GM12874 (cell line): ENCODE measurements around the gene ANGPTL2.

Source experiments
- TF ChIP-seq, protein P1 (sequence below): IDR thresholded peaks from 2 replicates; pipeline ENCODE4 v1.5.1; 2011; ENCODE audit warnings: low read depth, mild to moderate bottlenecking, control low read depth, low read length, moderate library complexity; ENCODE audit not compliant: insufficient read depth

Gene ANGPTL2

DNA sequence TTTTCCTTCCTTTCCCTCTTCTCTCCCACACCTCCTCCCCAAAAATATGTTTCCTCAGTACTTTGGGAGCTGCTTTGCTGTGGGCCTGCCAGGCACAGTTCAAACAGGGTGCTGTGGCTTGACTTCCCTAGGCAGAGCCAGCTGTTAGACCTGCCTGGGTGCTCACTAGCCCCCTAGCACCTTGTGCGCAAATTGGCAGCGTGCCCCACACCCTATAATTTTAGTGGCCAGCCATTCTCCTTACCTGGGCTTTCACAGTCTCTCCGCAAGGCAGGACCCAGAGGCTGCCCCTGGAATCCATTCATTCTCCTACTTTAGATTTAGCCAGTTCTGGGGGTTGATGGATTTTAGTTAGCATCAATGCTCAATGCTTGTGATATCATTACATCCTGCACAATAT, 72.3 kb downstream of the ANGPTL2 start:
- TF ChIP-seq, protein P1, sequence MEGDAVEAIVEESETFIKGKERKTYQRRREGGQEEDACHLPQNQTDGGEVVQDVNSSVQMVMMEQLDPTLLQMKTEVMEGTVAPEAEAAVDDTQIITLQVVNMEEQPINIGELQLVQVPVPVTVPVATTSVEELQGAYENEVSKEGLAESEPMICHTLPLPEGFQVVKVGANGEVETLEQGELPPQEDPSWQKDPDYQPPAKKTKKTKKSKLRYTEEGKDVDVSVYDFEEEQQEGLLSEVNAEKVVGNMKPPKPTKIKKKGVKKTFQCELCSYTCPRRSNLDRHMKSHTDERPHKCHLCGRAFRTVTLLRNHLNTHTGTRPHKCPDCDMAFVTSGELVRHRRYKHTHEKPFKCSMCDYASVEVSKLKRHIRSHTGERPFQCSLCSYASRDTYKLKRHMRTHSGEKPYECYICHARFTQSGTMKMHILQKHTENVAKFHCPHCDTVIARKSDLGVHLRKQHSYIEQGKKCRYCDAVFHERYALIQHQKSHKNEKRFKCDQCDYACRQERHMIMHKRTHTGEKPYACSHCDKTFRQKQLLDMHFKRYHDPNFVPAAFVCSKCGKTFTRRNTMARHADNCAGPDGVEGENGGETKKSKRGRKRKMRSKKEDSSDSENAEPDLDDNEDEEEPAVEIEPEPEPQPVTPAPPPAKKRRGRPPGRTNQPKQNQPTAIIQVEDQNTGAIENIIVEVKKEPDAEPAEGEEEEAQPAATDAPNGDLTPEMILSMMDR = no peak

DNA sequence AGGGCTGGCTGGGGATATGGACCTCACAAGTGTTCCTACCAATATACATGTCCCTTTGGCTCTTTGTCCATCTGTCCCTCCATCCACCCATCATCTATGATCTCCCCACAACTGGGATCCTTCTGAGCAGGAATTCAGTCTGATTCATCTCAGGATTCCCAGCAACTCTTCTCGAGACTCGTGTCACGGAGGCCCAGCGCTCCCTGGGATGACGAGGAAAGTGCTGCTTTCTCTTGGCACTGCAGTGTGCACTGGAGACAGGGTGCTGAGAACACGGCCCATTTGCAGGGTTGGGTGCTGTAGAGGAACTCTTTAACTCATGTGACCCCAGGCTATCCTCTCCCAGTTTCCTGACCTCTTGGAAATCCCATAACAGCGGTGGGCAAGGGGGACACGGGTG, 72.9 kb downstream of the ANGPTL2 start:
- TF ChIP-seq, protein P1 = no peak

DNA sequence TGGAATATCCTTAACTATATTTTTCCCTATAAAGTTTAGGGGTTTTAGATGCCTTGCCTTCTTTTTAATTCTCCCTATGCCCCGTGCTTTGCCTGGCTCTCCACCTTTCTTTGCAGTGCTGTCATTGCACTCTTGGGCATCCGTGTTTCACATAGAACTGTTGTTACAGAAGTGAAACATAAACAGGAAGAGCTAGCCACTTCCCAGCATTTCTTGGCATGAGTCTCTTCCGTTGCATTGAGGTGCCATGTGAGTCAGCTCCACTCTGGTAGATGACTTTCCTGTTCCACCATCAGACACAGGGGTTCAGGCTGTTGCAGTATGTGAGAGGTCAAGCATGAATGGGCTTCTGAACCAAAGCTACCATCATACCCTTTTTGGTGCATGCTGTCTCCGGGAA, 73.4 kb downstream of the ANGPTL2 start:
- TF ChIP-seq, protein P1 = no peak

- TF ChIP-seq, protein P1 = no peak
Observed at GRCh38 chr9:127047971-127048370, 74.5 kb downstream of the ANGPTL2 start.

GRCh38 chr9:127045148-127045547, 77.3 kb downstream of the ANGPTL2 start:
- TF ChIP-seq, protein P1 = no peak

DNA sequence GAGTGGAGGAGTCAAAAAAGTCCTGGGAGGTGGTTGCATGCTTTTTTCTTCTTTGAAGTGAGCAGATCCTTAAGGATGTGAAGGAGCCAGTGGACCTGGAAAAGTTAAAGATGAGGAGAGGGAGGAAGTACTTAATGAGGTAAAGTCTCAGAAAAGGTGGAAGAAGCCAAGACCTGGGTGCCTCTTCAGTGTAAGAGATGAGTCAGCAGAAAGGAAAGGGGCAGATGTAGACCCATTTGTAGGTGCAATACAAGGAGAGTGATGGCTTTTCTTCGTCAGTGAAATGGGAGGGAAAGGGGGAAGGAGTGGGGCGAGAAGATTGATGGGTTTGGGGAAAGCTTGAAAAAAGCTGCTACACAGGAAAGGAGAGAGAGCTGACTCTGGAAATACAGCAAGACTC, 82.9 kb downstream of the ANGPTL2 start:
- TF ChIP-seq, protein P1 = no peak

DNA sequence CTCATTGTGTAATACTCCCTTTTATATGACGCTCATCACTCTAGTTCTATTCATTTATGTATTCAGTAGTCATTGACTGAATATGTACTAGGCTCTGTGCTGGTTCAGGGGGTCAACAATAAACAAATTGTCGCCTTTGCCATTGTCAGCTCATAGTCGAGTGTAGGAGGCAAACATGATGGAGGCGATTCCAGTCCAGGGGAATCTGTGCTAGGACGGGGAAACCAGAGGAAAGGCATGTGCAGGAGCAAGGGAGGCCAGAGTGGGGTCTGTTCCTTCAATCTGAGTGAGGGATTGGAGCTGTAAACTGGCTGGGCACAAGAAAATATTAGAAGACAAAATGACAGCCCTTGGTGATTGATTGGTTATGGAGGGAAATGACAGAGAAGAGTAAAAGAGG, 83.9 kb downstream of the ANGPTL2 start:
- TF ChIP-seq, protein P1 = no peak
